Psoas muscle (tissue), 8 donors: ENCODE data around the gene PRICKLE4. TPM values are rescaled to one million over a fixed set of nuclear protein-coding genes. Genes with fewer than 3 reads are reported as not detected.

Experiments used
- ATAC-seq, 4 donors: fragments of 200-7000 bp; cut with Tn5 transposase; one replicate each; pipeline ENCODE4 v1.9.1; 2020; ENCODE audit warnings: moderate library complexity in 3 of 4, mild to moderate bottlenecking in 2 of 4
- DNase-seq, 2 donors: peaks; one replicate each; pipeline ENCODE4 v3.0.0-alpha.2; 2020
- H3K27ac ChIP-seq: fragments of 200-600 bp; one replicate; pipeline ENCODE4 v1.8.0; 2022
- H3K27me3 ChIP-seq, 3 donors: fragments of 200-600 bp in 1 of 3; one replicate each; pipeline versions ENCODE4 v1.6.1 to v1.8.0; 2013 to 2022; ENCODE audit warnings: low read length in 2 of 3, mild to moderate bottlenecking in 2 of 3, moderate library complexity in 1 of 3; ENCODE audit not compliant: insufficient read depth in 3 of 3
- H3K36me3 ChIP-seq, 2 donors: fragments of 200-600 bp in 1 of 2; one replicate each; pipeline versions ENCODE4 v1.6.1 to v1.8.0; 2013 to 2022; ENCODE audit warnings: low read depth in 1 of 2, mild to moderate bottlenecking in 1 of 2, moderate library complexity in 1 of 2; ENCODE audit not compliant: insufficient read depth in 1 of 2
- H3K4me1 ChIP-seq: fragments of 200-600 bp; one replicate; pipeline ENCODE4 v1.8.0; 2022
- H3K4me3 ChIP-seq: fragments of 200-600 bp; one replicate; pipeline ENCODE4 v1.8.0; 2022; ENCODE audit warnings: mild to moderate bottlenecking
- H3K9me3 ChIP-seq: fragments of 200-600 bp; one replicate; pipeline ENCODE4 v1.8.0; 2022
- WGBS, 3 donors: extraction: QIAGEN DNeasy Blood & Tissue Kit; methylation state at CpG; one replicate each; pipeline versions ENCODE4 v1.1.6 to v1.1.7; 2013; 5-methylcytosine and 5-hydroxymethylcytosine counted together
- intact Hi-C, 2 donors: fragments of 100-400 bp; cut with DNase I; formaldehyde crosslinking; loops; one replicate each; pipeline versions ENCODE4 v1.11.0 to v1.14.2; 2022
- polyA plus RNA-seq, 3 donors: library from polyadenylated mRNA; stranded (reverse); fragments of 200-250 nt; gene quantifications; one replicate each; pipeline ENCODE4 v1.2.3, GENCODE V29; 2013
- total RNA-seq, 4 donors: library from RNA; stranded (reverse); fragmentation: NEBNext Ultra II Directional in 2 of 4; extraction: Animal tissue kit (Norgen Biotek cat#: 25700) in 2 of 4; gene quantifications; one replicate each; pipeline versions ENCODE4 v1.2.1 to v1.2.4, GENCODE V29; 2021 to 2023
- TF ChIP-seq, protein P1 (sequence below): fragments of 200-600 bp; IDR thresholded peaks from one replicate; pipeline ENCODE4 v1.8.0; 2022; ENCODE audit warnings: antibody characterized with exemption
- donor health status: healthy with polysubstance abuse.
- donor health status: DM: no; HTN: no; CAD: no; lungs with moderate emphysema.
- donor health status: Bipolar disorder and iron deficiency.
- donor health status: healthy.
- donor health status: DM: yes; HTN: yes; CAD: no.
- donor health status: DM: no; HTN: no; CAD: no.
- donor health status: DM: no; HTN: no; CAD: no.
- donor health status: DM: yes; HTN: yes; CAD: no.

Gene PRICKLE4
- total and polyA plus RNA-seq, 7 donors: 0.46 to 0.92 (median 0.70) TPM; not detected in 2

GRCh38 chr6:41750374-41750773 lies 30.2 kb upstream of the PRICKLE4 start:
- TF ChIP-seq, protein P1, sequence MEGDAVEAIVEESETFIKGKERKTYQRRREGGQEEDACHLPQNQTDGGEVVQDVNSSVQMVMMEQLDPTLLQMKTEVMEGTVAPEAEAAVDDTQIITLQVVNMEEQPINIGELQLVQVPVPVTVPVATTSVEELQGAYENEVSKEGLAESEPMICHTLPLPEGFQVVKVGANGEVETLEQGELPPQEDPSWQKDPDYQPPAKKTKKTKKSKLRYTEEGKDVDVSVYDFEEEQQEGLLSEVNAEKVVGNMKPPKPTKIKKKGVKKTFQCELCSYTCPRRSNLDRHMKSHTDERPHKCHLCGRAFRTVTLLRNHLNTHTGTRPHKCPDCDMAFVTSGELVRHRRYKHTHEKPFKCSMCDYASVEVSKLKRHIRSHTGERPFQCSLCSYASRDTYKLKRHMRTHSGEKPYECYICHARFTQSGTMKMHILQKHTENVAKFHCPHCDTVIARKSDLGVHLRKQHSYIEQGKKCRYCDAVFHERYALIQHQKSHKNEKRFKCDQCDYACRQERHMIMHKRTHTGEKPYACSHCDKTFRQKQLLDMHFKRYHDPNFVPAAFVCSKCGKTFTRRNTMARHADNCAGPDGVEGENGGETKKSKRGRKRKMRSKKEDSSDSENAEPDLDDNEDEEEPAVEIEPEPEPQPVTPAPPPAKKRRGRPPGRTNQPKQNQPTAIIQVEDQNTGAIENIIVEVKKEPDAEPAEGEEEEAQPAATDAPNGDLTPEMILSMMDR: no peak
- Histone ChIP-seq H3K4me3 (no peak overlapping the region), H3K9me3 (no peaks in the 10 kb centered on the region), H3K36me3 (no peaks in the 10 kb centered on the region), H3K4me1 (no peaks in the 10 kb centered on the region), H3K27me3 (no peaks in the 10 kb centered on the region), H3K27ac (no peak overlapping the region)
- DNase-seq (no peak), ATAC-seq (no peak)
- 95 to 98% (median 96%) methylated on average over 3 of the region's 3 CpGs for WGBS, 3 donors
- intact Hi-C loops: no loop called here

DNA sequence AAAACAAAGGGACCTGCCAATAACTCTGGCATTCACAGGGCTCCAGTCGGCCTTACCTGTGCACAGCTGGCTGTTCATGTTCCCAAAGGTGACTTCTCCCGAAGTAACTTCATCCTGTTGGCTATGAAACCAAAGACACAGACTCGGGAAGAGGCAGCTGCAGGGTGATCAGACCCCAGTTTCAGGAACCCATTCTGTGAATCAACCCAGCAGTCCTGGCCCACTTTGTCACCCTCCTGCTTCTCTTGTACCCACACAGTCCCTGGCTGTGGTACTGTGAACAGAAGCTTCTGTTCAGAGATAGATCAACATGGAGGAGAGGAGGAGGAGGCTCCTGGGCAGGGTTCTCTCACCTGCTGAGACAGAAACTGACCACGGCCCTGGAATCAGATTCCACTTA lies 24.7 kb upstream of the PRICKLE4 start:
- Histone ChIP-seq H3K9me3 (no peaks in the 10 kb centered on the region), H3K27me3 (no peaks in the 10 kb centered on the region), H3K4me1 (peaks cover 3% of the 10 kb centered on the region), H3K27ac (no peak overlapping the region), H3K36me3 (no peaks in the 10 kb centered on the region), H3K4me3 (no peak overlapping the region)
- TF ChIP-seq, protein P1: no peak
- ATAC-seq (no peak), DNase-seq (no peak)
- 69 to 72% (median 71%) methylated on average over 4 of the region's 4 CpGs for WGBS, 3 donors
- intact Hi-C loops: no loop called here

DNA sequence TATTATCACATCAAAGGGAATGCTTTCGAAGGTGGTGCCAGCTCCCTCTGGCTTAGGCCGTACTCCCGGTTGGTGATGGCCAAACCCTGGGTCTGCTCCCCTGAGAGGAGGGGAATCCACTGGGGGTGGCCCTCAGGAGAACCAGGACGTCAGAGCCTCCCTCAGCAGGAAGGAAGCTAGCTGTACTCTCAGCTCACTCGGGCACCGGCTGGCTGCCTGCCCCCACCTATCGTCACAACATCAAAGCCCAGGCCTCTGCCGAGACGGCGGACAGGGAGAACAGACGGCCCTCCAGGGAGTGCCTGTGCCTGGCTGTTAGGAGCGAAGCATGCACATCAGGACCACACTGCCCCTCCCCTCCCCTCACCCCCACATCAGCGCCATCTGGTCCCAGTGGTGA lies 24.2 kb upstream of the PRICKLE4 start:
- TF ChIP-seq, protein P1: no peak
- 61 to 66% (median 64%) methylated on average over 13 of the region's 13 CpGs for WGBS, 3 donors
- ATAC-seq (no peak), DNase-seq (no peak)
- H3K27ac ChIP-seq: no peak overlapping the region
- no peaks in the 10 kb centered on the region for H3K9me3 ChIP-seq
- H3K4me3 ChIP-seq: no peak overlapping the region
- no peaks in the 10 kb centered on the region for H3K36me3 ChIP-seq
- H3K4me1 ChIP-seq: peaks cover 3% of the 10 kb centered on the region
- intact Hi-C loops: no loop called here
- no peaks in the 10 kb centered on the region for H3K27me3 ChIP-seq

GRCh38 chr6:41757271-41757670 lies 23.3 kb upstream of the PRICKLE4 start:
- Histone ChIP-seq H3K27ac (no peak overlapping the region), H3K36me3 (no peaks in the 10 kb centered on the region), H3K4me1 (peaks cover 3% of the 10 kb centered on the region), H3K27me3 (no peaks in the 10 kb centered on the region), H3K4me3 (no peak overlapping the region), H3K9me3 (no peaks in the 10 kb centered on the region)
- WGBS, 3 donors: 52 to 60% (median 52%) methylated on average over 6 of the region's 6 CpGs
- TF ChIP-seq, protein P1: no peak
- DNase-seq: no peak
- intact Hi-C loops: no loop called here
- peak in 3 of 4 donors; percentile 69 to 89 (median 78) for ATAC-seq

DNA sequence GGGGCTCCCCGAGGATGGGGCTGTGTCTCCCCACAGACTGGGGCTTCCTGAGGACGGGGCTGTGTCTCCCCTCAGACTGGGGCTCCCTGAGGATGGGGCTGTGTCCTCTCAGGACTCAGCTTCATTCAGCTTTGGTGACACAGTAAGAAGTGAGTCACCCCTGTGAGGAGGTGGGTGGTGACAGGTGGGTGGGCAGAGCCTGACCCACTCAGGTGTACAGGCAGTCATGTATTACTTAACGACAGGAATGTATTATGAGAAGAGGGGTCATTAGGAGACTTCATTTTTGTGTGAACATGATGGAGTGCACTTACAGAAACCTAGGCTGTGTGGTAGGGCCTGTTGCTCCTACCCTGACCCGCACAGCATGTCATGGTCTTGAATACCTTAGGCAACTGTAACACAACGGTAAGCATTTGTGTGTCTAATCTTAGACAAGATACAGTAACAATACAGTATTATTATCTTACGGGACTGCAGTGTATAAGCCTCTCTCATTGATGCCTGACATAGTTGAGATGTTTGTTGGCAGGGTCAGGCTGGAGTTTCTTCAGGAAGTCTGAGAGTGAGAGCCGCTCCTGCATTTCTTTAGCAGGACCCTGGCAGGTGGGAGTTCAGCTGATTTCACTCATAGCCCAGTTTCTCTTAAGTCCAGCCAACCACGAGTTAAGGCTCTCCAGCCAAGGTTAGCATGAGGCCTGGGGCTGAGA lies 22.5 kb upstream of the PRICKLE4 start:
- H3K27me3 ChIP-seq: no peaks in the 10 kb centered on the region
- H3K4me1 ChIP-seq: peaks cover 3% of the 10 kb centered on the region
- H3K36me3 ChIP-seq: no peaks in the 10 kb centered on the region
- intact Hi-C loops: no loop called here
- H3K27ac ChIP-seq: no peak overlapping the region
- ATAC-seq (no peak), DNase-seq (no peak)
- 67 to 75% (median 75%) methylated on average over 8 of the region's 8 CpGs for WGBS, 3 donors
- TF ChIP-seq, protein P1: no peak
- no peaks in the 10 kb centered on the region for H3K9me3 ChIP-seq
- H3K4me3 ChIP-seq: no peak overlapping the region
